Measurements from ENCODE around the gene THAP6. TPM values are rescaled to one million over a fixed set of nuclear protein-coding genes. Genes with fewer than 3 reads are reported as not detected.

Gene THAP6
- total RNA-seq, 2 donors from 2014 or later: 13.7 to 25.0 TPM

GRCh38 chr4:75470738-75471137, 43.5 kb upstream of the THAP6 start:
- H3K9ac ChIP-seq (ENCODE audit: extremely low read depth, low read length, poor library complexity, severe bottlenecking): no peak overlapping the region
- 92% methylated on average over 1 of the region's 1 CpG; no CpG with 5 or more reads in 1 of the 2 experiments for WGBS, 2 experiments (ENCODE audit: insufficient coverage in 1 of 2, insufficient read length in 1 of 2)
- no peaks in the 10 kb centered on the region for H3K4me1 Mint-ChIP-seq
- H3K27me3 ChIP-seq (ENCODE audit: control insufficient read depth, insufficient read depth, low read length, poor library complexity, severe bottlenecking): no peaks in the 10 kb centered on the region
- no peaks in the 10 kb centered on the region for H3K27me3 Mint-ChIP-seq (ENCODE audit: insufficient read depth)
- TF ChIP-seq CTCF (conservative IDR thresholded peaks at IDR 0.05): no peak
- DNase-seq: no peak
- H3K9me3 Mint-ChIP-seq: no peaks in the 10 kb centered on the region
- no peak overlapping the region for H3K27ac Mint-ChIP-seq
- H3K36me3 Mint-ChIP-seq (ENCODE audit: low read depth): peaks cover 2% of the 10 kb centered on the region
- no peak overlapping the region for H3K27ac ChIP-seq (ENCODE audit: low read depth, low read length)
- H3K4me3 ChIP-seq (ENCODE audit: low read length): no peak overlapping the region
- H3K9me3 ChIP-seq (ENCODE audit: control insufficient read depth, low read length): no peaks in the 10 kb centered on the region
- H3K4me1 ChIP-seq (ENCODE audit: control insufficient read depth, insufficient read depth, low read length): no peaks in the 10 kb centered on the region
- H3K4me3 Mint-ChIP-seq: no peak overlapping the region
- peaks cover 6% of the 10 kb centered on the region for H3K36me3 ChIP-seq (ENCODE audit: control insufficient read depth, insufficient read depth, low read length)

- Mint-ChIP-seq H3K27ac (no peak overlapping the region), H3K4me3 (no peak overlapping the region), H3K27me3 (ENCODE audit: insufficient read depth) (no peaks in the 10 kb centered on the region), H3K9me3 (no peaks in the 10 kb centered on the region), H3K36me3 (ENCODE audit: low read depth) (peaks cover 52% of the 10 kb centered on the region), H3K4me1 (no peaks in the 10 kb centered on the region)
- Histone ChIP-seq H3K4me1 (ENCODE audit: control insufficient read depth, insufficient read depth, low read length) (no peaks in the 10 kb centered on the region), H3K9ac (ENCODE audit: extremely low read depth, low read length, poor library complexity, severe bottlenecking) (no peak overlapping the region), H3K27ac (ENCODE audit: low read depth, low read length) (no peak overlapping the region), H3K27me3 (ENCODE audit: control insufficient read depth, insufficient read depth, low read length, poor library complexity, severe bottlenecking) (no peaks in the 10 kb centered on the region), H3K4me3 (ENCODE audit: low read length) (no peak overlapping the region), H3K9me3 (ENCODE audit: control insufficient read depth, low read length) (no peaks in the 10 kb centered on the region), H3K36me3 (ENCODE audit: control insufficient read depth, insufficient read depth, low read length) (peaks cover 43% of the 10 kb centered on the region)
- TF ChIP-seq CTCF (conservative IDR thresholded peaks at IDR 0.05): no peak
- DNase-seq: no peak
- 81 to 93% methylated on average over 3 of the region's 3 CpGs for WGBS, 2 experiments (ENCODE audit: insufficient coverage in 1 of 2, insufficient read length in 1 of 2)
Measured at GRCh38 chr4:75477201-75477600, 37.1 kb upstream of the THAP6 start.

GRCh38 chr4:75484190-75484589, 30.1 kb upstream of the THAP6 start:
- Histone ChIP-seq H3K4me3 (ENCODE audit: low read length) (no peak overlapping the region), H3K36me3 (ENCODE audit: control insufficient read depth, insufficient read depth, low read length) (peaks cover 76% of the 10 kb centered on the region), H3K4me1 (ENCODE audit: control insufficient read depth, insufficient read depth, low read length) (no peaks in the 10 kb centered on the region), H3K9me3 (ENCODE audit: control insufficient read depth, low read length) (no peaks in the 10 kb centered on the region), H3K27me3 (ENCODE audit: control insufficient read depth, insufficient read depth, low read length, poor library complexity, severe bottlenecking) (no peaks in the 10 kb centered on the region), H3K27ac (ENCODE audit: low read depth, low read length) (no peak overlapping the region), H3K9ac (ENCODE audit: extremely low read depth, low read length, poor library complexity, severe bottlenecking) (no peak overlapping the region)
- Mint-ChIP-seq H3K9me3 (no peaks in the 10 kb centered on the region), H3K27ac (no peak overlapping the region), H3K4me1 (no peaks in the 10 kb centered on the region), H3K27me3 (ENCODE audit: insufficient read depth) (no peaks in the 10 kb centered on the region), H3K4me3 (no peak overlapping the region), H3K36me3 (ENCODE audit: low read depth) (peaks cover 48% of the 10 kb centered on the region)
- TF ChIP-seq CTCF (conservative IDR thresholded peaks at IDR 0.05): no peak
- no peak for DNase-seq
- 93 to 97% methylated on average over 3 to 4 of the region's 4 CpGs for WGBS, 2 experiments (ENCODE audit: insufficient coverage in 1 of 2, insufficient read length in 1 of 2)

All from endodermal cell (in vitro differentiated cells).